ENCODE results near the gene FRY.
A peak's percentile ranks its signal among the peaks of the same experiment; 100 is the strongest.
"Not testable (repeated sequence)": the region's sequence is repeated elsewhere in the genome, so short reads cannot be mapped to it uniquely, and the experiment has no call there.

FRY gene

DNA sequence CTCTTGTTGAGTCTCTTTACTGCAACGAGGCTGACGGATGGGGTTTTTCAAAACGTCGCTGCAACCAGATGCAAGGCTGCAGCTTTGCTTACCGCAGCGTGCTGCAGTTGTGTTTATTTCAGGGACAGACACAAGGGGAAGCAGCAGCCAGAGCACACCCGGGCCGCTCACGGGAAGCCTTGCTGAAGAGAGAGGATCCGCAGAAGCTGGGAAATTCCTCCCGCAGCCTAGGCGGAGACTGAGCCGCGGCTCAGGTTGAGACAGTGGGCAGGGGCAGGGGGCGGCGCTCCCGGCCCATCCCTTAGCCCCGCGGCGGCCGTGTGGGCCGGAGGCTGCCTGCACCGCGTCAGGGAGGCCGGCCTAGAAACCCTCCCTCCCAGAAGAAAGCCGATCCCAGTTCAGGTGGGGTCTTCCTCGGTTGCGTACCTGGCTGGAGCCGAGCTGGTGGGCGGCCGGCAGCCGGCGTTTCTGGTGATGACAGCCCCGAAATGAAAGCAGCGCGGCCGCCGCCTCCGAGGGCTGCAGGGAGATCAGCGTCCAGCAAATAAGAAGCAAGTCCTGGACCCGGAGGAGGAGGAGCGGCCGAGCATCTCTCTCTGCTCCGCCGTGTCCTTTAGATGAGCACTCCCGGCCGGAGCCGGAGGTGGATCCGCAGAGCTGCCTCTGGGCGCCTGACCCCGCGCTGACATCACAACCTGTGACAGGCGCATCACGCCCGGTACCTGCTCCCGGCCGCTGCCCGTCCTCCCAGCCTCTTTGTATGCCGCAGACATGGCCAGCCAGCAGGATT, at the start of gene FRY:
FRY (plus strand) TSS at position 750 of the 790 bp plus-strand sequence; CDS start at position 772, 22 bp downstream.
- peak; percentile 47 for DNase-seq (ENCODE audit: low read depth)
- peak within 1 kb of the TSS; percentile 71 for H3K4me3 ChIP-seq (replicated peaks; ENCODE audit: low read depth, low read length)
- TF ChIP-seq, protein P1, sequence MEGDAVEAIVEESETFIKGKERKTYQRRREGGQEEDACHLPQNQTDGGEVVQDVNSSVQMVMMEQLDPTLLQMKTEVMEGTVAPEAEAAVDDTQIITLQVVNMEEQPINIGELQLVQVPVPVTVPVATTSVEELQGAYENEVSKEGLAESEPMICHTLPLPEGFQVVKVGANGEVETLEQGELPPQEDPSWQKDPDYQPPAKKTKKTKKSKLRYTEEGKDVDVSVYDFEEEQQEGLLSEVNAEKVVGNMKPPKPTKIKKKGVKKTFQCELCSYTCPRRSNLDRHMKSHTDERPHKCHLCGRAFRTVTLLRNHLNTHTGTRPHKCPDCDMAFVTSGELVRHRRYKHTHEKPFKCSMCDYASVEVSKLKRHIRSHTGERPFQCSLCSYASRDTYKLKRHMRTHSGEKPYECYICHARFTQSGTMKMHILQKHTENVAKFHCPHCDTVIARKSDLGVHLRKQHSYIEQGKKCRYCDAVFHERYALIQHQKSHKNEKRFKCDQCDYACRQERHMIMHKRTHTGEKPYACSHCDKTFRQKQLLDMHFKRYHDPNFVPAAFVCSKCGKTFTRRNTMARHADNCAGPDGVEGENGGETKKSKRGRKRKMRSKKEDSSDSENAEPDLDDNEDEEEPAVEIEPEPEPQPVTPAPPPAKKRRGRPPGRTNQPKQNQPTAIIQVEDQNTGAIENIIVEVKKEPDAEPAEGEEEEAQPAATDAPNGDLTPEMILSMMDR (IDR thresholded peaks at IDR 0.05; ENCODE audit: low read length, missing control alignments) = peak; percentile 22

DNA sequence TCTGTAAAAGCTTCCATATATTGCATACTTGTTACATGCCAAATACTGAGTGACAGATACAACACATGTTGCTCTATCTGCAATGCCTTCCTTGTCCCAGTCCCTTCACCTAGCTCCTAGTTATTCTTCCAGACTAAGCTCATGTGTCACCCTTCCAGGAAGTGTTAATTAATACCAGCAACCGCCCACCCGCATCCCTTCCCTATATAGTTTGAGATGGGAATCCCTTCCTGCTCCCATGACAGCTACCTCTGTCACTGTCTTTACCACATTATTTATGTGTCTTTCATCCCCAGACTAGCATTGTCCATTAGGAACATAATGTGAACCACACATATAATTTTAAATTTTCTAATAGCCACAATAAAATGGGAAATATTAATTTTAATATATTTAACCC, 49.5 kb upstream of the FRY start:
- TF ChIP-seq, protein P1 (IDR thresholded peaks at IDR 0.05; ENCODE audit: low read length, missing control alignments) = no peak
- DNase-seq (ENCODE audit: low read depth) = no peak
- no peak overlapping the region for H3K4me3 ChIP-seq (replicated peaks; ENCODE audit: low read depth, low read length)

DNA sequence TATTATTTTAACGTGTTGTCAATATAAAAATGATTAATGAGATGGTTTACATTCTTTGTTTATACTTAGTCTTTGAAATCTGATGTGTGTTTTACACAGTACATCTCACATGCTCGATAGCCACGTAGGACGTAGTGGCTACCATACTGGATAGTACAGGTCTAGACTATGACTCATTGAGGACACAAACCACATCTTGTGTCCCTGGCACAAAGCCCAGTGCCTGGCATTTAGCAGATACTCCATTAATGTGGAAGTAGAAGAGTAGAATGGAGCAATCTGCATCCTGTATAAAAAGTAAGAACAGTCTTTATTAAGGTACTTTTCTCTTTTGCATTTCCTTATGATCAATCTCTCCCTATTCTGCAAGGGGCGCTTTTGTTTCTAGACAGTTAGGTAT, 49.0 kb upstream of the FRY start:
- DNase-seq (ENCODE audit: low read depth) = peak; percentile 96
- TF ChIP-seq, protein P1 (IDR thresholded peaks at IDR 0.05; ENCODE audit: low read length, missing control alignments) = no peak
- H3K4me3 ChIP-seq (replicated peaks; ENCODE audit: low read depth, low read length) = no peak overlapping the region

DNA sequence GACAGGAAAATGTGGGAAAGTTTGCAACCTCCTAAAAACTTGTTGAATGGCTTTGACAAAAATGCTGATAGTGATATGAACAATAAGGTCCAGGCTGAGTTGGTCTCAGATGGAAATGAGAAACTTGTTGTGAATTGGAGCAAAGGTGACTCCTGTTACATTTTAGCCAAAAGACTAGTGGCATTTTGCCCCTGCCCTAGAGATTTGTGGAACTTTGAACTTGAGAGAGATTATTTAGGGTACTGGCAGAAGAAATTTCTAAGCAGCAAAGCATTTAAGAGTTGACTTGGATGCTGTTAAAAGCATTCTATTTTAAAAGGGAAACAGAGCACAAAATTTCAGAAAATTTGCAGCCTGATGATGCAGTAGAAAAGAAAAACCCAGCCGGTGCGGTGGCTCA, 47.9 kb upstream of the FRY start:
- H3K4me3 ChIP-seq (replicated peaks; ENCODE audit: low read depth, low read length); DNase-seq (ENCODE audit: low read depth): not testable (repeated sequence)

DNA sequence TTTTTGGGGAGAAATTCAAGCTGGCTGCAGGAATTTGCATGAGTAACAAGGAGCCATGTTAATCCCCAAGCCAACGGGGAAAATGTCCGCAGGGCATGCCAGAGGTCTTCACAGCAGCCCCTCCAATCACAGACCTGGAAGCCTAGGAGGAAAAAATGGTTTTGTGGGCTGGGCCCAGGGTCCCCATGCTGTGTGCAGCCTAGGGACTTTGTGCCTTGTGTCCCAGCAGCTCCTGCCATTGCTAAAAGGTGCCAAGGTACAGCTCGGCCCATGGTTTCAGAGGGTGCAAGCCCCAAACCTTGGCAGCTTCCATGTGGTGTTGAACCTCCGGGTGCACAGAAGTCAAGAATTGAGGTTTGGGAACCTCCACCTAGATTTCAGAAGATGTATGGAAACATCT, 47.2 kb upstream of the FRY start:
- H3K4me3 ChIP-seq (replicated peaks; ENCODE audit: low read depth, low read length); DNase-seq (ENCODE audit: low read depth): not testable (repeated sequence)

DNA sequence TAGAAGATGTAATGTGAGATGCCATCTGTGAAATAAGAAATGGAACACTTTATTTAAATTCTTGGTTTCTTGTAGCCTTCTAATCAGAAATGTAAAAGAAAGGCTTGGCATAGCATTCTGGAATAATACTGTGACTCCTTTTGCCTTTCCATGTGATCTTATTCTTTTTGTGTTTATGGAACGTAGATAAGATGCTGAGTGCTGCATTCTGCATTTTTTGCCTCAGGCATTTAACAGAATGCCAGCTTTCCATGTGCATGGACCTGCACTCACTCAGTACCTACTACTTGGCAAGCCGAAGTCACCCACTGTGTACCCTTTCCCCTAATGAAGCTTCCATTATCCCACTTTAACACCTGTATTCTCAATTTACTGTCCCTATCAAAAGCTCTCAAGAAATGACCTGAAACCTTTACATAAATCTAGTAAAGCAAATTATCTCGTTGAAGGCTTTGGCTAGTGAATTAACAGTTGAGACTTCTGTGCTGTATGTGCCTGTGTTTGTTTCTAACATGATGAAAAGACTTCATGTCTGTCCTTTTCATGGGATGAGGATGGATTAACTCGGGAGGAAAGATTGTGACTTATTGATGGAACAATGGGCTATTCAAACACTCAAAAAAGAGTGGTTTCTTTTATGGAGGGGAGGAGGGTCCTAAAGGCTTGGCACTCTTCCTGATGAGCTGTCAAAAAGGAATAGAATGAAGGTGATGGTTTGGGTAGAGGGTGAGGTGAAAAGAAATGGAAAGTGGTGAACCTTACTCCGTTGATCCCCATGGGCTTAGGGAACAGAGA, 44.7 kb upstream of the FRY start:
- no peak overlapping the region for H3K4me3 ChIP-seq (replicated peaks; ENCODE audit: low read depth, low read length)
- DNase-seq (ENCODE audit: low read depth) = no peak
- TF ChIP-seq, protein P1 (IDR thresholded peaks at IDR 0.05; ENCODE audit: low read length, missing control alignments) = no peak

DNA sequence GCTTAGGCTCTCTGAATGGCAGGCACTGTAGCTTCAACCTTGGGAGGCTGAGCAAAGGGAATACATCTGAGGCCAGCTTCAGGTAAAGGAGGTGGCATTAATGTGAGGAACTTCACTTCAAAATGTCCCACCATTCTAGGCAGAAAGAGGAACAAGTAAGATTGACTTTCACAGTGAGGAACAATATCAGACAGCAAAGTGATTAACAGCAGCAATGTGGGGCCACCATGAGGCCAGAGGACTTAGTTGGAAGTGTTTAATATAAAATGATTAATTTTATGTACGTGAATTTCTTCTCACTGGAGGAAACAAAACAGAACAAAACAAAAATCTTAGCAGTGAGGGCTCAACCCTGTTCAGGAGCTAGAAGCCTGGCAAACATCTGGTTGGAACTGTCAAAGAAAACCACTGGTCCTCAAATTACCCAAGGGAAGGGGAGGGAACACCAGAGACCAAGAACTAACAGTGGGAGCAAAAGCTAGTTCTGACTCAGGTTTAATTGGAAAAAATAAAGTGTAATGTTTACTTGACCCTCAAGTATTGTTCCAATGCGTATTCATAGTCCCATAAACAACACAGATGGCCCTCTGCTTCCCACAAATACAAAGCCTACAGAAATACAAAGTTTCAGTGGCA, 43.9 kb upstream of the FRY start:
- DNase-seq (ENCODE audit: low read depth) = no peak
- TF ChIP-seq, protein P1 (IDR thresholded peaks at IDR 0.05; ENCODE audit: low read length, missing control alignments) = no peak
- no peak overlapping the region for H3K4me3 ChIP-seq (replicated peaks; ENCODE audit: low read depth, low read length)

DNA sequence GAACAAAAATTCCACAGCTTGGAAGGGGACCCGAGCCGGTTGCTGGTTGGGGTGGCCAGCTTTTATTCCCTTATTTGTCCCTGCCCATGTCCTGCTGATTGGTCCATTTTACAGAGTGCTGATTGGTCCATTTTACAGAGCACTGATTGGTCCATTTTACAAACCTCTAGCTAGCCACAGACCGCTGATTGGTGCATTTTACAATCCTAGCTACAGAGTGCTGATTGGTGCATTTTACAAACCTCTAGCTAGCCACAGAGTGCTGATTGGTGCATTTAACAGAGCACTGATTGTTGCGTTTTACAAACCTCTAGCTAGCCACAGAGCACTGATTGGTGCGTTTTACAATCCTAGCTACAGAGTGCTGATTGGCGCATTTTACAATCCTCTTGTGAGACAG, 37.2 kb upstream of the FRY start:
- H3K4me3 ChIP-seq (replicated peaks; ENCODE audit: low read depth, low read length); DNase-seq (ENCODE audit: low read depth): not testable (repeated sequence)

Measured in fibroblast of pulmonary artery (primary cell).